Neural progenitor cell (in vitro differentiated cells): ENCODE results near the gene GPR3. TPM values are rescaled to one million over a fixed set of nuclear protein-coding genes. Genes with fewer than 3 reads are reported as not detected.
A peak's percentile ranks its signal among the peaks of the same experiment; 100 is the strongest.

Source experiments
- DNase-seq: peaks from one replicate; pipeline ENCODE4 v3.0.0-alpha.2; 2016; ENCODE audit warnings: low spot score
- H2AFZ ChIP-seq: fragments of 200-600 bp; sonication (generic); replicated peaks from 2 replicates; pipeline ENCODE4 v1.6.1; 2016; ENCODE audit warnings: antibody characterized with exemption
- H3F3A ChIP-seq: fragments of 200-600 bp; sonication (generic); 2 replicates; pipeline ENCODE4 v1.6.1; 2016; ENCODE audit warnings: antibody characterized with exemption, low read depth
- H3K27ac ChIP-seq: fragments of 200-600 bp; sonication (generic); 2 replicates; pipeline ENCODE4 v1.5.1; 2016; ENCODE audit warnings: mild to moderate bottlenecking
- H3K27me3 ChIP-seq: fragments of 200-600 bp; sonication (generic); 2 replicates; pipeline ENCODE4 v1.6.1; 2016; ENCODE audit warnings: mild to moderate bottlenecking, moderate library complexity
- H3K36me3 ChIP-seq: fragments of 200-600 bp; sonication (generic); 2 replicates; pipeline ENCODE4 v1.5.1; 2016
- H3K4me1 ChIP-seq: fragments of 200-600 bp; sonication (generic); 2 replicates; pipeline ENCODE4 v1.6.1; 2016; ENCODE audit warnings: mixed run types
- H3K4me2 ChIP-seq: fragments of 200-600 bp; sonication (generic); 2 replicates; pipeline ENCODE4 v1.6.1; 2016
- H3K4me3 ChIP-seq: fragments of 200-600 bp; sonication (generic); 2 replicates; pipeline ENCODE4 v1.5.1; 2016
- H3K79me2 ChIP-seq: fragments of 200-600 bp; sonication (generic); 2 replicates; pipeline ENCODE4 v1.6.1; 2016; ENCODE audit warnings: low read depth
- H3K9ac ChIP-seq: fragments of 200-600 bp; sonication (generic); 2 replicates; pipeline ENCODE4 v1.6.1; 2016
- H3K9me3 ChIP-seq: fragments of 200-600 bp; sonication (generic); 2 replicates; pipeline ENCODE4 v1.5.1; 2016; ENCODE audit warnings: low read depth
- H4K20me1 ChIP-seq: fragments of 200-600 bp; sonication (generic); 2 replicates; pipeline ENCODE4 v1.6.1; 2016; ENCODE audit warnings: low read depth
- H3K27ac Mint-ChIP-seq: 3 replicates; pipeline ENCODE4 v1.8.0; 2021; ENCODE audit warnings: mixed read lengths
- H3K27me3 Mint-ChIP-seq: 2 replicates; pipeline ENCODE4 v1.8.0; 2022; ENCODE audit warnings: low read depth, mild to moderate bottlenecking, inconsistent platforms, moderate library complexity, mixed read lengths; ENCODE audit not compliant: insufficient read depth
- H3K36me3 Mint-ChIP-seq: 3 replicates; pipeline ENCODE4 v1.8.0; 2021; ENCODE audit warnings: mixed read lengths
- H3K4me1 Mint-ChIP-seq: 3 replicates; pipeline ENCODE4 v1.8.0; 2021; ENCODE audit warnings: mixed read lengths
- H3K4me3 Mint-ChIP-seq: 3 replicates; pipeline ENCODE4 v1.8.0; 2021; ENCODE audit warnings: mild to moderate bottlenecking, moderate library complexity, mixed read lengths
- H3K9me3 Mint-ChIP-seq: 3 replicates; pipeline ENCODE4 v1.8.0; 2020; ENCODE audit warnings: mixed read lengths
- EZH2 ChIP-seq: fragments of 200-600 bp; sonication (generic); IDR thresholded peaks from 2 replicates; pipeline ENCODE4 v1.6.1; 2017; ENCODE audit warnings: antibody characterized with exemption, mild to moderate bottlenecking, moderate library complexity
- EZH2phosphoT487 ChIP-seq: fragments of 200-600 bp; sonication (generic); IDR thresholded peaks from 2 replicates; pipeline ENCODE4 v1.6.1; 2017; ENCODE audit warnings: antibody characterized with exemption
- total RNA-seq: library from RNA; depleted of rRNA; stranded (reverse); fragments of >200 nt; gene quantifications from 2 replicates; pipeline ENCODE4 v1.2.3, GENCODE V29; 2015; ENCODE audit warnings: low replicate concordance
- TF ChIP-seq, protein P1 (sequence below): fragments of 200-600 bp; sonication (generic); IDR thresholded peaks from 2 replicates; pipeline ENCODE4 v1.5.1; 2017; ENCODE audit warnings: antibody characterized with exemption, mild to moderate bottlenecking

The GPR3 gene
- total RNA-seq, 1 donor from 2014 or later: 3.1 TPM

DNA sequence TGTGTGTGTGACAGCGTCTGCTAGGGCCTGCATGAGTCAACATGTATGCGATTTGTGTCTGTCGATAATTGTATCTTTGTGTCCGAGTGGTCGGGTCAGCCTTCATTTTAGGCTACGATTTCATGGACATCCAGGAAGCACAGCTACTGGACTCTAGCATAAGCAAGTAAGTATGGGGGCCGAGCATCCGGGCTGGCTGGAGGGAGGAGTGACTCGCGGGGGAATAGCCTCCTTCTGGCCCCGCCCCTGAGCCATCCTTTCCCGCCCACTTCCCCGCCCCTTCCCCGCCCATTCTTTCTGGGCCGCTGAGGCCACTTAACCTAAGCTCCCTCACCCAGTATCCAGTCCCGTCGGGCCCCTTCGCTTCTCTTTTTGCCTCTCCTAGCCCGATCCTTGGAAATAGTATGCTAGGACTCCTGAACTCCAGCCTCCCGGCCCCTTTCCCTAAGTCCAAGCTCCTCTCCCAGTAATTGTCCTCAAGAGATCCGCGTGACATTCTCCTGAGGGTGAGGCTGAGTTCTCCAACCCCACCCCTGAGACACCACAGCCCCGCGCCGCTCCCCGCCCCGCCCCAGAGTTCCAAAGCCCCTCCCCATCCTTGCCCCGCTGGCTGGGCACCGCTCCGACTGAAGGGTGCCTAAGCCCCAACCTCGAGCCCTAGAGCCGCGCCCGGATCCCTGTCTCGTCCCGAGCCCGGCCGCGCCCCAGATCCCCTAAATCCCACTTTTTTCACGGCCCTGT lies 26.9 kb upstream of the GPR3 start:
- Mint-ChIP-seq H3K9me3 (no peaks in the 10 kb centered on the region), H3K27ac (peak overlapping the region; percentile 91), H3K4me3 (peak overlapping the region; percentile 94), H3K36me3 (peaks cover 2% of the 10 kb centered on the region), H3K27me3 (peaks cover 15% of the 10 kb centered on the region), H3K4me1 (peaks cover 46% of the 10 kb centered on the region)
- Histone ChIP-seq H2AFZ (peak overlapping the region; percentile 84), H3K36me3 (no peaks in the 10 kb centered on the region), H3K9me3 (no peaks in the 10 kb centered on the region), H3K4me1 (peaks cover 31% of the 10 kb centered on the region), H3K27me3 (peaks cover 25% of the 10 kb centered on the region), H3K27ac (peak overlapping the region; percentile 48), H3K79me2 (no peaks in the 10 kb centered on the region), H3K4me2 (peak overlapping the region; percentile 92), H3K9ac (no peak overlapping the region), H4K20me1 (peaks cover 20% of the 10 kb centered on the region), H3K4me3 (peak overlapping the region; percentile 65), H3F3A (peaks cover 50% of the 10 kb centered on the region)
- DNase-seq: peak; percentile 93
- TF ChIP-seq, protein P1, sequence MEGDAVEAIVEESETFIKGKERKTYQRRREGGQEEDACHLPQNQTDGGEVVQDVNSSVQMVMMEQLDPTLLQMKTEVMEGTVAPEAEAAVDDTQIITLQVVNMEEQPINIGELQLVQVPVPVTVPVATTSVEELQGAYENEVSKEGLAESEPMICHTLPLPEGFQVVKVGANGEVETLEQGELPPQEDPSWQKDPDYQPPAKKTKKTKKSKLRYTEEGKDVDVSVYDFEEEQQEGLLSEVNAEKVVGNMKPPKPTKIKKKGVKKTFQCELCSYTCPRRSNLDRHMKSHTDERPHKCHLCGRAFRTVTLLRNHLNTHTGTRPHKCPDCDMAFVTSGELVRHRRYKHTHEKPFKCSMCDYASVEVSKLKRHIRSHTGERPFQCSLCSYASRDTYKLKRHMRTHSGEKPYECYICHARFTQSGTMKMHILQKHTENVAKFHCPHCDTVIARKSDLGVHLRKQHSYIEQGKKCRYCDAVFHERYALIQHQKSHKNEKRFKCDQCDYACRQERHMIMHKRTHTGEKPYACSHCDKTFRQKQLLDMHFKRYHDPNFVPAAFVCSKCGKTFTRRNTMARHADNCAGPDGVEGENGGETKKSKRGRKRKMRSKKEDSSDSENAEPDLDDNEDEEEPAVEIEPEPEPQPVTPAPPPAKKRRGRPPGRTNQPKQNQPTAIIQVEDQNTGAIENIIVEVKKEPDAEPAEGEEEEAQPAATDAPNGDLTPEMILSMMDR: no peak
- TF ChIP-seq EZH2phosphoT487 (no peak), EZH2 (no peak)

DNA sequence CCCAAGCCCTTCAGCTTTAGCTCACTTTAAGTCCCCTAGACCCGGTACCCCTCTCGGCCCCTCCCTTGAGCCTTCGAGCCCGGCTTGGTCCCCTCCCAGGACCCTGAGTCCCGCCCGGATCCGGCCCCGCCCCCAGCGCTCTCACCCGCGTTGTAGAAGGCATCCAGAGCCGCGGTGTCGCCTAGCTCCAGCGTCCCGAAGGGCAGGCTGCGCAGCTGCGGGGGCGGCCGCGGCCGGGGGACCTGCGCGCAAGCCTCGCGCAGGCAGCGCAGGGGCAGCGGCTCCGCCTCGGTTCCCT lies 26.4 kb upstream of the GPR3 start:
- Mint-ChIP-seq H3K27ac (peak overlapping the region; percentile 91), H3K9me3 (no peaks in the 10 kb centered on the region), H3K27me3 (peaks cover 15% of the 10 kb centered on the region), H3K36me3 (peaks cover 2% of the 10 kb centered on the region), H3K4me1 (peaks cover 46% of the 10 kb centered on the region), H3K4me3 (peak overlapping the region; percentile 94)
- peak overlapping the region; percentile 84 for H2AFZ ChIP-seq
- H3K4me2 ChIP-seq: peak overlapping the region; percentile 92
- H3K9me3 ChIP-seq: no peaks in the 10 kb centered on the region
- no peaks in the 10 kb centered on the region for H3K36me3 ChIP-seq
- H4K20me1 ChIP-seq: peaks cover 20% of the 10 kb centered on the region
- TF ChIP-seq, protein P1: no peak
- TF ChIP-seq EZH2: no peak
- H3F3A ChIP-seq: peaks cover 50% of the 10 kb centered on the region
- H3K27ac ChIP-seq: peak overlapping the region; percentile 48
- DNase-seq: peak; percentile 95
- peaks cover 26% of the 10 kb centered on the region for H3K4me1 ChIP-seq
- peaks cover 19% of the 10 kb centered on the region for H3K27me3 ChIP-seq
- H3K79me2 ChIP-seq: no peaks in the 10 kb centered on the region
- peak overlapping the region; percentile 65 for H3K4me3 ChIP-seq
- H3K9ac ChIP-seq: no peak overlapping the region

DNA sequence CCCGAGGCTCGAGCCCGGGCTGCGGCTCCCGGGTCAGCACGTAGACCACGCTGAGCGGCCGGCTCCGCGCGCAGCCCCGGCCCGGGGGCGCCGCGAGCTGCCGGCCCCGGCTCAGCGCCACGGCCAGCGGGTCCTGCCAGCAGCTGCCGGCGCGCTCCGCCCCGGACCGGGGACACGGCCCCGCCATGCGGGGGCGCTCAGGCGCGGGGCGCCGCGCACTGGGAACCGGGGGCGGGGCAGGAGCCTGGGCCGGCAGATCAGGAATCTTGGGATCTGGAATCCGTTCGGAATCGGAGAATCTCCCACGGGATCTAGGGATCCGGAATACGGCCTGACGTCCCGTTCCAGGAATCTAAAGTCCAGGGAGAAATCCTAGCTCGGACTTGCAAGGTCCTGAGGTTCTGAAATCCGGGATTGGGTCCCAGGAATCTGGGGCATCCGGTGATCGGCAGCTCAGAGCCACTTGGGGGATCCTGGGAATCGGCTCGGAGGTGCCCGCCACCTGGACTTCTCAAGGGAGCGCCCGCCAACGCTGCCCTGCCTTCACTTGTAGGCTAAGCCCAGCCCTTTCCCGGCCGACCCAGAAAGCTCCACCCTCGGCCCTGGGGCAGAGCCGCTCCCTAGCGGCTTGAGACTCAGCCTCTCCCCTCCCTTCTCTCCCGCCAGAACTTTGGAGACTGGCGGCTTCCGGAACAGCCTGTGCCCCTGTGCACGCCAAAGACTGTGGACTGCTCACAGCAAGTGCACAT lies 25.8 kb upstream of the GPR3 start, which contains the start of gene MAP3K6:
TSS of gene MAP3K6 (minus strand) at position 551 of the 749 bp plus-strand sequence. CDS start at position 187, 364 bp downstream.
- TF ChIP-seq, protein P1: peak; percentile 51
- no peak for TF ChIP-seq EZH2
- Histone ChIP-seq H3K27me3 (peaks cover 14% of the 10 kb centered on the region), H4K20me1 (peaks cover 20% of the 10 kb centered on the region), H3K9ac (no peak within 1 kb of the TSS), H3K79me2 (no peaks in the 10 kb centered on the region), H3K36me3 (no peaks in the 10 kb centered on the region), H3K9me3 (no peaks in the 10 kb centered on the region), H3F3A (peaks cover 50% of the 10 kb centered on the region), H2AFZ (peak within 1 kb of the TSS; percentile 92), H3K27ac (peak within 1 kb of the TSS; percentile 48), H3K4me3 (peak within 1 kb of the TSS; percentile 65), H3K4me2 (peak within 1 kb of the TSS; percentile 92), H3K4me1 (peaks cover 26% of the 10 kb centered on the region)
- Mint-ChIP-seq H3K9me3 (no peaks in the 10 kb centered on the region), H3K27me3 (peaks cover 15% of the 10 kb centered on the region), H3K27ac (peak within 1 kb of the TSS; percentile 93), H3K4me1 (peaks cover 46% of the 10 kb centered on the region), H3K36me3 (peaks cover 2% of the 10 kb centered on the region), H3K4me3 (peak within 1 kb of the TSS; percentile 94)
- peak; percentile 89 for DNase-seq
